Kidney tubule cell (primary cell): ENCODE data around the gene EEF2.
"Not testable (repeated sequence)": the region's sequence is repeated elsewhere in the genome, so short reads cannot be mapped to it uniquely, and the experiment has no call there.

ENCODE experiments used
- DNase-seq: peaks from one replicate; pipeline ENCODE4 v3.0.0-alpha.2; 2018; ENCODE audit warnings: low spot score

The EEF2 gene

GRCh38 chr19:3944018-3944721, 41.1 kb downstream of the EEF2 start:
- DNase-seq: no peak

- DNase-seq: no peak
These were observed 42.4 kb downstream of the EEF2 start for GRCh38 chr19:3942790-3943409.

GRCh38 chr19:3938300-3938950, 46.8 kb downstream of the EEF2 start:
- not testable (repeated sequence) for DNase-seq

GRCh38 chr19:3936506-3937442, 48.5 kb downstream of the EEF2 start:
- no peak for DNase-seq

GRCh38 chr19:3932931-3933810, 52.1 kb downstream of the EEF2 start, which contains the start of gene NMRK2:
Gene NMRK2, plus strand, starts transcription at chr19:3933069. Its CDS starts 603 bp downstream, at chr19:3933672.
- no peak for DNase-seq

- DNase-seq: no peak
These were observed 54.2 kb downstream of the EEF2 start for GRCh38 chr19:3931041-3931440.
